HG02870 (cell line): ENCODE data around the gene IGSF6.
"Not testable (repeated sequence)": the region's sequence is repeated elsewhere in the genome, so short reads cannot be mapped to it uniquely, and the experiment has no call there.

Experiments
- ATAC-seq: cut with Tn5 transposase; IDR thresholded peaks from one replicate; pipeline ENCODE4 v1.9.1; 2021; ENCODE audit warnings: mild to moderate bottlenecking, moderate library complexity; ENCODE audit not compliant: unreplicated experiment

The IGSF6 gene

GRCh38 chr16:21630866-21631265 is 21.5 kb downstream of the IGSF6 start:
- ATAC-seq = not testable (repeated sequence)

DNA sequence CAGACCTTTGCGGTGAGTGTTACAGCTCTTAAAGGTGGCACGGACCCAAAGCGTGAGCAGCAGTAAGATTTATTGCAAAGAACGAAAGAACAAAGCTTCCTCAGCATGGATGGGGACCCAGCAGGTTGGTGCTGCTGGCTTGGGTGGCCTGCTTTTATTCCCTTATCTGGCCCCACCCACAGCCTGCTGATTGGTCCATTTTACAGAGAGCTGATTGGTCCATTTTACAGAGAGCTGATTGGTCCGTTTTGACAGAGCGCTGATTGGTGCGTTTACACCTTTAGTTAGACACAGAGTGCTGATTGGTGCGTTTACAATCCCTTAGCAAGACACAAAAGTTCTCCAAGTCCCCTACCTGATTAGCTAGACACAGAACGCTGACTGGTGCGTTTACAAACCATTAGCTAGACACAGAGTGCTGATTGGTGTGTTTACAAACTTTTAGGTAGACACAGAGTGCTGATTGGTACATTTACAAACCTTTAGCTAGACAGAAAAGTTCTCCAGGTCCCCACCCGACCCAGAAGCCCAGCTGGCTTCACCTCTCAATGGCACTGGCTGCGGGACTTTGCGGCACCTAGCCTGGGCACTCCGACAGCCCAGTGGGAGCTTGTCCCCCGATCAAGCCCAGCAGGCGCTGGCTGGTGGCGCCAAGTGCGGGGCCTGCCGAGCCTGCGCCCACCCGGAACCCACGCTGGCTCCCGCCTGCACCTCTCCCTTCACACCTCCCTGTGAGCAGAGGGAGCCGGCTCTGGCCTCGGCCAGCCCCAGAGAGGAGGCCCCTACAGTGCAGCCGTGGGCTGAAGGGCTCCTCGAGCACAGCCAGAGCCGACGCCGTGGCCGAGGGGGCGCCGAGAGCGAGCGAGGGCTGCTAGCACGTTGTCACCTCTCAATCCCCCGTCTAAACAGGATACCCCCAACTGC is 22.5 kb downstream of the IGSF6 start:
- not testable (repeated sequence) for ATAC-seq

DNA sequence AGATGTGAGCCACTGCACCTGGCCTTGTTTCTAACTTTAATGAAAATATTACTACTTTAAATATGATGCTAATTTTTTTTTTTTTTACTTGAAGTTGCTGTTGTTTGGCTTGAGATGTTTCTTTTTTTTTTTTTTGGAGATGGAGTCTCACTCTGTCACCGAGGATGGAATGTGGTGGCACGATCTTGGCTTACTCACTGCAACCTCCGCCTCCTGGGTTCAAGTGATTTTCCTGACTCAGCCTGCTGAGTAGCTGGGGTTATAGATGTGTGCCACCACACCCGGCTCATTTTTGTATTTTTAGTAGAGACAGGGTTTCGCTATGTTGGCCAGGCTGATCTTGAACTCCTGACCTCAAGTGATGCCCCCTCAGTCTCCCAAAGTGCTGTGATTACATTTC is 23.6 kb downstream of the IGSF6 start:
- no peak for ATAC-seq

DNA sequence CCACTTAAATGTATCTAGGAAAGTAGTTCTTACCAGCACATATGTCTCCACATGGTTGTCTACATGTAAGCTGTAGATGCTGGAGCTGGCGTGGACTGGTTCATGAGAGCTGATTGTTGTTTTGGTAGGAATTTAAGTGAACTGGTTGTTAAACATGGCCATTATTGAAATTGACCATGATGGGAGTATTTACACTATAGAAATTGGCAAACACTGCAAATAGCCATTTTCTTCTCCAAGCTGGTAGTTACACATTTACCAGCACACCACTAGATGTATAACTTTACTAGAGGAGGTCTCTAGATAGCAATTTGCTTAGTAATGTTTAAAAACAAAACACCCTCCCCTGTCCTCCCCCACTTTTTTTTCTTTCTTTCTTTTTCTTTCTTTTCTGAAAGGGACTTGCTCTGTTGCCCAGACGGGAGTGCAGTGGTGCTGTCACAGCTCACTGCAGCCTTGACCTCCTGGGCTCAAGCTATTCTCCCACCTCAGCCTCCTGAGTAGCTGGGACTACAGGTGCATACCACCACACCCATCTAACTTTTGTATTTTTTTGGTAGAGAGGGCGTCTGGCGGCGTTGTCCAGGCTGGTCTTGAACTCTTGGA is 24.2 kb downstream of the IGSF6 start:
- no peak for ATAC-seq

DNA sequence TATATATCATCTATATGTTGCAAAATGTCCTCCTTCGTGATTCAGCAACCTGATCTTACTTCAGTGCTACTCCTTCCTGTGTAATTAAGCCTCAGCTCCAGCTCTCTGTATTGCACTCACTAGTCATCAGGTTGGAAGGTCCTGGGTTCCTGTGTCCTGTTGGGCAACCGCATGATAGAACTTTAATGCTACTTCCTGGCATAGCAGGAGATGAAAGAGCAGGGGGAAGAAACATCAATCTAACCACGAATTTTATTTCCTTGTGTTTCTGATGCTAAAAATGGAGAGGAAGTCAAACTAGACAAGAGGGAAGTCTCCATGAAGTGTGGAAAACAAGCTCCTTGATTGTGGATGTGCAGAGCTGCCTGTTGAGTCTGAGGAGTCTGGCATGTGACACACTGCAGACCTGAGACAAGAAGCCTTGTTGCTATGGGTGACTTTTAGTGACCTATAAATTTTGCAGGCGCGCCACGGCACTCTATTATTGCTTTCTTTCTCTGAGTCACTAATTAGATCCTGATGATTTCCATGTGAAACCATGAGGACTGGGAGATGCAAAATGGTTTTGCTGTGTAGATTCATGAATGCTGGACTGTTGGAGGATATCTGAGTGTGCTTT is 25.6 kb downstream of the IGSF6 start:
- ATAC-seq = no peak

DNA sequence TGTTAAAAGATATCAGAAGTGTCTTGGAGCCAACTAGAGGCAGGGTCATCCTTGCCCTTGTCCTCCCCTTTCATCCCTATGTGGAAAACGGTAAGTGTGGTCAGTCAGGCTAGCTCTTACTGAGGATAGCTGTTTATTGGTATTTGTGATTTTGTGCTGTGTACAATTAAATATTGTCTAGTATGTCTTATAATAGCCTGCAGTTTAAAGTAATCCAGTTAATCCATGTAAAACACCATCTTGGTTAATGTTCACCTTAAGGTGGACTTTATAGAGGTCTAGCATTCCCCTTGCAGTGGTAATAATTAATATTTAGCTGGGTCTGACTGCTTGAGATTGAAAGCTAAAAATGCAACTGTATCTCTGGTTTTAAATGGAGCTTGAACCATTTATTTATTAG is 27.4 kb downstream of the IGSF6 start:
- no peak for ATAC-seq

DNA sequence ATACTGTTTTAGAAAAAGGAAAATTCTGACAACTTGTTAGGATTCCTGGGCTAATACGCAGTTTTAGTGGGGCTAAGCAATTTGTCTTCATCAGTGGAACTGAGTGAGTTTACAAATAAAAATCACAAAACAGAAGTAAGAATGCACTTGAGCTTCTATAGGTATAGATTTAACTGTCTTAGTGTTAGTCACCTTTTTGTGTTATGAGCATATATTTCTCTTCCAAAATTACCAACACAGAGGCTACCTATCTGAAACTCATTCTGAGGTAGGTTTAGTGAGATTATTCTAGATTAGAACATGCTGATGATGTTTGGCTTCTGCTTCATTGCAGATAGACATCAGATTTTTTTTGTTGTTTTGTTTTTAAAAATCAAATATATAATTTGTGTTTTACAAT is 29.9 kb downstream of the IGSF6 start:
- no peak for ATAC-seq

DNA sequence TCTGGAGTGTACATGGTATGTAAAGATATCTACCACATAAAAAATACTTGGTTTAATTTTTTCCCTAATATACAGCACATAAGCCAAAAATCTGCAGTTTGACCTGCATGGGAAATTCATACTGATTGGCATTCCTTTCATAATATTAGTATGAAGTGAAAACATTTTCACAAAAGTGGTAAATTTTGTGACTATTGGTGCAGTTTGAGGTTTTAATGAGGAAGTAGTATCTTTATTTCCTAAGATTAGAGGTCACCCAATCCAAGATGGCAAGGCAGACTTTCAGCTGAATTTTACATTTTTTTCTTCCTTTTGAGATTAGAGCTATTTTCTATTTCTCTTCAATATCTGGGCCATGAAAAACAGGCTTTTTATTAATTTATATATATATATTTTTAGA is 31.8 kb downstream of the IGSF6 start:
- no peak for ATAC-seq

DNA sequence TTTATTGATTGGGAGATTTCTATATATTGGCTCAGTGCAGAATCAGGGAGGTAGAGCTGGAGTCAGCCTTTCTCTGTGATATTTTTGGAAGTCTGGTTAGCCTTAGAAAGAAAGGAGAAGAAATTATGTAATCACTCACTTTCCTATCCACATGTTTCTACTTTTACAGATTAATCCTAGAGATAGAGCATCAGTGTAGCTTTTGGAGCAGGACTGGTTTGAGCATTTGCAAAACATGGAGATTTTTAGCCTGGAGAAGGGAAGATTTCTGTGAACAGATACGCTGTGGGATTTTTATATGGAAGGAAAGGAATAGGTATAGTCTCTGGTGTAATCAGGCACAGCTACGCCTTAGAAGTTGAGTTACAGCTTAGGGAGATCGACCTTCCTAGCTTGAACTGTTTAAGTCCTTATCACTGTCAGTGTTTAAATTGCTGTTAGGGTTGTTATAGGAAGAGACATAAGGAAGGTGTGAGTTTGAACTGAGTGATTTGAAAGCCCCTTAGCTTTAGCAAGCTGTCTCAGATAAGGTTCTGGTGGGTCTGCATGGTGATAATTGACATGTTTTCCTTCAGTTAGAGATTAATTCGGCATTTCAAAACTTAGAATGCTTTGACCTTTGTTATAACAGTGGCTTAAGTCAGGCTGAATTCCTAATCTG is 32.5 kb downstream of the IGSF6 start:
- no peak for ATAC-seq

GRCh38 chr16:21618281-21618680 is 34.1 kb downstream of the IGSF6 start:
- no peak for ATAC-seq

DNA sequence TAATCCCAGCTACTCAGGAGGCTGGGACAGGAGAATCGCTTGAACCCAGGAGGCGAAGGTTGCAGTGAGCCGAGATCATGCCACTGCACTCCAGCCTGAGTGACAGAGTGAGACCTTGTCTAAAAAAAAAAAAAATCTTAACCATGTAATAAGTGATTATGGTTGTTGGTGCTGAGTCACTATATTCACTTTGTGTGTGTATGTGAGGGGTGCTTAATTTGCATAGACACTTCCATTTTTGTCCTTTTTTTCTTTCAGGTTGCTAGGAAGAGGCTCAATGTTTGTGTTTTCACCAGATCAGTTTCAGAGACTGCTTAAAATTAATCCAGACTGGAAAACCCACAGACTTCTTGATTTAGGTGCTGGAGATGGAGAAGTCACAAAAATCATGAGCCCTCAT is 34.8 kb downstream of the IGSF6 start:
- ATAC-seq = no peak

GRCh38 chr16:21614896-21615295 is 37.5 kb downstream of the IGSF6 start:
- no peak for ATAC-seq

GRCh38 chr16:21613781-21614180 is 38.6 kb downstream of the IGSF6 start:
- no peak for ATAC-seq

GRCh38 chr16:21613361-21613760 is 39.0 kb downstream of the IGSF6 start:
- ATAC-seq = no peak

- ATAC-seq = no peak
Observed at GRCh38 chr16:21611556-21612384, 40.6 kb downstream of the IGSF6 start.

DNA sequence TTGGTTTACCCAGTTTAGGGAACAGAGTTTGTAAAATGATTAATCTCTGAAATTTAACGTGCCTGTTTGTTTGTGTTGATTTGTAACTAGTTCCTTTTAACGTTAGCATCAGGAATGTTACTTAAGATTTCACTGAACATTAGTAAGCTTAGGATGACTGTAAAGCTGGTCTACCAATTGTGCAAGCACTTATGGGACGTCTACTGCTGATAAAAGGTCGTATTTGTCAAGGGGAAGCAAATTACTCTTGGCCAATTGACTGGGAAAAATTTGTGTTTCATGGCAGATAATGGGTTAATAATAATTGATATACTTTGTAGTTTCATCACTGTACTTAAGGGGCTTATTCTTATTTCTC is 41.2 kb downstream of the IGSF6 start:
- no peak for ATAC-seq

- ATAC-seq = no peak
Observed at GRCh38 chr16:21610766-21611165, 41.6 kb downstream of the IGSF6 start.

DNA sequence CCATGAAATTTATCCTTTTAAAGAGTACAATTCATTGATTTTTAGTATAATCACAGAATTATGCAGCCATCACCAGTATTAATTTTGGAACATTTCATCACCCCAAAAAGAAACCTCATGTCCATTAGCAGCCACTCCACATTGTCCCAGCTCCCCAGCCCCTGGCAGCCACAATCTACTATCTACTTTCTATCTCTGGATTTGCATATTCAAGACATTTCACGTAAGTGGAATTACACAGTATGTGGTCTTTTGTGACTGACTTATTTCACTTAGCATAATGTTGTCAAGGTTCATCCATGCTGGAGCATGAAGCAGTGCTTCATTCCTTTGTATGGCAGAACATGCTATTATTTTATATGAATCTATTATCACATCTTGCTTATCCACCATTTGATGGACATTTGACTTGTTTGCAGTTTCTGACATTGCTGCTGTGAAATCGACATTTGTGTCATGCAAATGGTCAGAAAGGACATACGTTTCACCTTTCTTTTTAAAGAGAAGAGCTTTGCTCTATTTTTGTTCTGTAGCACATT is 42.3 kb downstream of the IGSF6 start:
- no peak for ATAC-seq

DNA sequence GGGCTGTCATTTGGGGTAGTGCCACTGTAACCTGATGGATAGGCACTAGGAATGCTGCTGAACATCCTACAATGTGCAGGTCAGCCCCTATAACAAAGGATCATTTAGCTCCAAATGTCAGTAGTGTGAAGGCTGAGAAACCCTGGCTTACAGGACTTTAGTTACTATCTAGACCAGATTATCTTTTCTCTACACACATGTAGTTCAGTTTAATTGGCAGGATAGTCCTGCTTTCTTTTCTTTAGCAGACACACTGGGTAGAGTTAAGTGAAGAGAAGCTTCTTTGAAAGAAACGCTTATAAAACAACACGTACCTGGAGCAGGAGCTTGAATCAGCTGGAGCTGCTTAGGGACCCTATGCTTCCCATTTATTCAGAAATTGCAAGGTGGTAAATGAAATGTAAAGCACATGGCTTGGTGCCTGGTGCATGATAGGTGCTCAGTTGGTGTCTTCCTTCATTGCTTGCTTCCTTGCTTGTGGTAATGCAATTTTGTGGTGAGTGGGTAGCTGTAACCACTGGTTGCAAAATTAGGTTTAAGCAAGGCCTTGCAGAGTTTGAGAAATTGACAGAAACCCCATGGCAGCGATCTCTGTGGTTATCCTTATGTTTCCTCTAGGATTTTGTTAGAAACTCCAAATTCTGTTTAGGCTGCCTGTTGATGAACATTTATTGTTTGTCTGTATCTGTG is 43.6 kb downstream of the IGSF6 start:
- ATAC-seq = no peak

DNA sequence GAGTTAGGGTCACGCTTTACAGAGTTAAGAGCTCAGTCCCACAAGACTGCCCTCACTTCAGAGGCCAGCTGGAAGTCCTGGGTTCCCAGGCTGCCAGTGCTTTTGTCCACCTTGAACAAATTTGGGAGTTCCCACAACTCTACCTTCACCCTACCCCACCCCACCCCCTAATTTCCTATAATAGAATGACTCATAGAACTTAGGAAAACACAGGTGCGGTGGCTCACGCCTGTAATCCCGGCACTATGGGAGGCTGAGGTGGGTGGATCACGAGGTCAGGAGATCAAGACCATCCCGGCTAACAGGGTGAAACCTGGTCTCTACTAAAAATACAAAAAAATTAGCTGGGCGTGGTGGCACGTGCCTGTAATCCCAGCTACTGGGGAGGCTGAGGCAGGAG is 46.6 kb downstream of the IGSF6 start:
- not testable (repeated sequence) for ATAC-seq
